ENCODE measurements around the gene PANK1. TPM values are rescaled to one million over a fixed set of nuclear protein-coding genes. Genes with fewer than 3 reads are reported as not detected.

The PANK1 gene
- polyA plus RNA-seq, 1 of the 3 experiments (the other 2 are of a cell fraction), result 4.2 TPM

- Histone ChIP-seq H3K27ac (ENCODE audit: low read depth in 2 of 2, low read length in 1 of 2) (no peak overlapping the region), H3K27me3 (ENCODE audit: insufficient read depth) (no peaks in the 10 kb centered on the region), H3K9me3 (no peaks in the 10 kb centered on the region), H3K4me2 (no peak overlapping the region), H3K9ac (no peak overlapping the region), H3K36me3 (replicated peaks in 1 of 2; ENCODE audit: control insufficient read depth in 1 of 2, insufficient read depth in 2 of 2, low read length in 1 of 2) (no peaks in the 10 kb centered on the region), H3K4me1 (ENCODE audit: control insufficient read depth in 1 of 2, insufficient read depth in 2 of 2, low read depth in 1 of 2, low read length in 1 of 2) (no peaks in the 10 kb centered on the region), H3K79me2 (ENCODE audit: insufficient read depth) (no peaks in the 10 kb centered on the region), H3F3A (replicated peaks; ENCODE audit: insufficient read depth) (no peaks in the 10 kb centered on the region), H2AFZ (ENCODE audit: low read depth) (no peak overlapping the region), H3K4me3 (ENCODE audit: low read depth in 2 of 2, low read length in 1 of 2) (no peak overlapping the region), H3K9me2 (no peaks in the 10 kb centered on the region), H4K20me1 (ENCODE audit: insufficient read depth) (no peaks in the 10 kb centered on the region)
- no peak for TF ChIP-seq POLR2AphosphoS5 (IDR thresholded peaks at IDR 0.05; ENCODE audit: low read depth, low read length)
- TF ChIP-seq SMC3 (IDR thresholded peaks at IDR 0.05; ENCODE audit: low read depth, low read length), result no peak
- no peak for TF ChIP-seq EP300 (IDR thresholded peaks at IDR 0.05; ENCODE audit: borderline replicate concordance in 1 of 2, low read depth in 1 of 2, low read length in 1 of 2)
- no peak for TF ChIP-seq NRF1 (IDR thresholded peaks at IDR 0.05; ENCODE audit: low read depth, low read length)
- TF ChIP-seq RFX5 (IDR thresholded peaks at IDR 0.05; ENCODE audit: low read length), result no peak
- TF ChIP-seq GATA2 (CRISPR knock-in tag; IDR thresholded peaks at IDR 0.05), result no peak
- WGBS (ENCODE audit: low lambda C conversion rate), result 65% methylated on average over 3 of the region's 3 CpGs
- POLR2A ChIA-PET, result no interaction called here
- CTCF ChIA-PET, result no interaction called here
- no peak for DNase-seq
These were observed 34.9 kb upstream of the PANK1 start for GRCh38 chr10:89679986-89680385.

- H3K79me2 ChIP-seq (ENCODE audit: insufficient read depth), result no peaks in the 10 kb centered on the region
- H3K9me3 ChIP-seq, result no peaks in the 10 kb centered on the region
- no peak overlapping the region for H3K27ac ChIP-seq (ENCODE audit: low read depth in 2 of 2, low read length in 1 of 2)
- H2AFZ ChIP-seq (ENCODE audit: low read depth), result no peak overlapping the region
- H3K9me2 ChIP-seq, result no peaks in the 10 kb centered on the region
- no peaks in the 10 kb centered on the region for H3K4me1 ChIP-seq (ENCODE audit: control insufficient read depth in 1 of 2, insufficient read depth in 2 of 2, low read depth in 1 of 2, low read length in 1 of 2)
- H3K9ac ChIP-seq, result no peak overlapping the region
- ChIA-PET CTCF (interaction anchor here (1.3 kb wide), 1 partner anchor 12 kb away, joined by 4 read pairs; no protein-coding TSS in a partner anchor), POLR2A (no interaction called here)
- H3F3A ChIP-seq (replicated peaks; ENCODE audit: insufficient read depth), result no peaks in the 10 kb centered on the region
- no peak for DNase-seq
- no peak overlapping the region for H3K4me3 ChIP-seq (ENCODE audit: low read depth in 2 of 2, low read length in 1 of 2)
- H3K4me2 ChIP-seq, result no peak overlapping the region
- H3K36me3 ChIP-seq (replicated peaks in 1 of 2; ENCODE audit: control insufficient read depth in 1 of 2, insufficient read depth in 2 of 2, low read length in 1 of 2), result no peaks in the 10 kb centered on the region
- no peaks in the 10 kb centered on the region for H4K20me1 ChIP-seq (ENCODE audit: insufficient read depth)
- no peak for TF ChIP-seq CTCF (IDR thresholded peaks at IDR 0.05)
- TF ChIP-seq GATA2 (CRISPR knock-in tag; IDR thresholded peaks at IDR 0.05), result no peak
- TF ChIP-seq EZH2phosphoT487 (IDR thresholded peaks at IDR 0.05; ENCODE audit: borderline replicate concordance, low read depth), result no peak
- TF ChIP-seq NFIC (IDR thresholded peaks at IDR 0.05; ENCODE audit: borderline replicate concordance), result no peak
- TF ChIP-seq PBX3 (IDR thresholded peaks at IDR 0.05), result no peak
- no peak for TF ChIP-seq GABPA (IDR thresholded peaks at IDR 0.05; ENCODE audit: low read depth)
- no peak for TF ChIP-seq MXI1 (IDR thresholded peaks at IDR 0.05; ENCODE audit: low read depth, low read length)
- TF ChIP-seq ZBTB33 (IDR thresholded peaks at IDR 0.05; ENCODE audit: borderline replicate concordance, low read depth), result no peak
- no peak for TF ChIP-seq FOXJ3 (CRISPR knock-in tag; IDR thresholded peaks at IDR 0.05)
- TF ChIP-seq RFX5 (IDR thresholded peaks at IDR 0.05; ENCODE audit: low read length), result no peak
- no peak for TF ChIP-seq USF1 (IDR thresholded peaks at IDR 0.05; ENCODE audit: borderline replicate concordance, low read depth)
- TF ChIP-seq YY1 (IDR thresholded peaks at IDR 0.05; ENCODE audit: low read depth), result no peak
- no peak for TF ChIP-seq ELF1 (IDR thresholded peaks at IDR 0.05)
- TF ChIP-seq RCOR1 (IDR thresholded peaks at IDR 0.05; ENCODE audit: low read length), result no peak
- no peak for TF ChIP-seq NRF1 (IDR thresholded peaks at IDR 0.05; ENCODE audit: low read depth, low read length)
- TF ChIP-seq TAF1 (IDR thresholded peaks at IDR 0.05; ENCODE audit: borderline replicate concordance, low read depth, low read length), result no peak
- TF ChIP-seq CHD2 (IDR thresholded peaks at IDR 0.05; ENCODE audit: low read length, partially characterized antibody), result no peak
- no peaks in the 10 kb centered on the region for H3K27me3 ChIP-seq (ENCODE audit: insufficient read depth)
These were observed 32.3 kb upstream of the PANK1 start for GRCh38 chr10:89677341-89677740.
